Occipital lobe (tissue), 2 donors: ENCODE measurements around the gene MAPK14. TPM values are rescaled to one million over a fixed set of nuclear protein-coding genes. Genes with fewer than 3 reads are reported as not detected.
"Not testable (repeated sequence)": the region's sequence is repeated elsewhere in the genome, so short reads cannot be mapped to it uniquely, and the experiment has no call there.

Experiments used
- DNase-seq: peaks from one replicate; lab custom pipeline; 2025; lab: John Stamatoyannopoulos, UW
- total RNA-seq: library from RNA; depleted of rRNA; stranded (reverse); fragments of >200 nt; gene quantifications from one replicate; pipeline ENCODE4 v1.2.3, GENCODE V29; 2014

Gene MAPK14
- total RNA-seq, 1 donor from 2014 or later, result 56.1 TPM

DNA sequence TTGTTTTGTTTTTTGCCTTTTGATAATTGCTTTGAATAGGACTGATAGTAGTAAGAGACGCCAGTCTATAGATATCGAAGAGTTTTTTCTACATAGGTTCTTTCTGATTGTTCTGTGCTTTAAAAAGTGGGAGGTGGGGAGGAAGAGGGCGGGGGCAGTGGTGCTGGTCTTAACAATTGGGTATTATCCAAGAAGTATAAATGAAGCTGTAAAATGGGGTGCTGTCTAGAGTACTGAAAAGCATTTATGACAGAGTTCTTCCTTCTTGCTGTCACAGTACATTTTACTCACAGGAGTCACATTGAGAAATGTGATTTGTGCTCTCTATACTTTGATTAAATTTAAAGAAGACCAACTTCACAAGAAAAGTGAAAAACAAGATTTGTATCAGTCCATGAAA, 41.0 kb downstream of the MAPK14 start:
- DNase-seq, result no peak

DNA sequence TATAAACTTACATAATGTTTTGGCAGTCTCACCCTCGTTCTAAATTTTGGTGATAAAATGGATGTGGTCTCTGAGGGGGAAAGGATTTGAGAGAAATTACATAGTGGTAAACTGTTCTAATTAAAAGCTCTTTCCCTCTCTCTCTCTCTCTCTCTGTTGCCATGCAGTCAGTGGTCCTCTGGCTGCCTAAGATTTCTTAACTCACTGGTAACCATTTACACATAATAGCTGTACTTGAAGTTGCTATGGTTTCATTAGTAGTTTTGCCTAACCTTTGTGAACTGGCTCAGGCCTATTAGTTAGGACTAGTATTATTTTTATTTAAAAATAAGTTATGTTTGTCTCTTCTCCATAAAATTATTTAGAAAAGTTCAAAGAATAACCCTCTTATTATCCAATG, 42.0 kb downstream of the MAPK14 start:
- no peak for DNase-seq

DNA sequence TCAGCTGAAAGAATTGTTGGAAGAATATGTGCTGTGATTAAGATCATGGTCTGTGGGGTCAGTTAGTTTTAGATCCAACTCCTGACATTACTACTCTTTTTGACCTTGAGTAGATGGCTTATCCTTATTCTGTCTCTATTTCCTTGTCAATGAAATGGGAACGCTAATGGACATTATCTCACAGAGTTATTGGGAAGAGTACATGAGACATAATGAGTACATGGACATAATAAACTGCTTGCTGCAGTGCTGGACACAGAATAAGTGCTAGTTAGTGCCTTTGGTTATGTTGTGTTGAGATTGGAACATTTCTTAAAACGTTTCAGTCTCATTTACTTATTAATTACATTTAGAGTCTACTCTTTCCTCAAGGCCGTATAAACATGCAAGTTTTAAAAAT, 42.6 kb downstream of the MAPK14 start:
- no peak for DNase-seq

DNA sequence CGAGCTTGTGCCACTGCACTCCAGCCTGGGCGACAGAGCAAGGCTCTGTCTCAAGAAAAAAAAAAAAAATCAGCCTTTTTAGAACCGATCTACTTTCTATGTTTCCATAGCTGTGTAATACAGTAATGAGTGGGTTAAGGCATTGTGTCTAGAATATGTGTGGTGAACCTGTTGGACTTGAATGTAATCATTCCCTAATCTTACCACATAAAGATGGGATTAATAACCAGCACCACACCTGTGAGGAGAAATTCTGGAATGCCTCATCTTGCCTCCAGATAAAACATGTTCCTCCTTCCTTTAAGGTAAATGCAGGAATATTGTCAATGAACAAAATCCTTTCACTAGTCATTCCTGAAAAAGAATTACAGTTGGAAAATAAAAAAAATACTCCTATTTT, 43.7 kb downstream of the MAPK14 start:
- no peak for DNase-seq

DNA sequence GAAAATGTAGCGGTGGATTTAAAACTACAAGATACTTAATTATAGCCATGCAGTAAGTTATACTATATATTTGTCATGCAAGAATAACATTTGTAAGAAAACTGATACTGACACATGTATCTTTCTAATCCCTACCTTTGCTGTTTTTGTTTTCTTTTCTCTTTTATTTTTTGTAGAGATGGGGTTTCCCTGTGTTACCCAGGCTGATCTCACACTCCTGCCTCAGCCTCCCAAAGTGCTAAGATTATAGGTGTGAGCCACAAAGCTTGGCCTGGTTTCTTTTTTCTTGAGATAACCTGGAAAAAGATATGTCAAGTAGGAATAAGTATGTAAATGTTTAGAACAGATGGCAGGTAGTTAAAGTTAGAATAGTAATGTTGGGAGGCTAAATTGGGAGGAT, 44.1 kb downstream of the MAPK14 start:
- DNase-seq, result no peak

DNA sequence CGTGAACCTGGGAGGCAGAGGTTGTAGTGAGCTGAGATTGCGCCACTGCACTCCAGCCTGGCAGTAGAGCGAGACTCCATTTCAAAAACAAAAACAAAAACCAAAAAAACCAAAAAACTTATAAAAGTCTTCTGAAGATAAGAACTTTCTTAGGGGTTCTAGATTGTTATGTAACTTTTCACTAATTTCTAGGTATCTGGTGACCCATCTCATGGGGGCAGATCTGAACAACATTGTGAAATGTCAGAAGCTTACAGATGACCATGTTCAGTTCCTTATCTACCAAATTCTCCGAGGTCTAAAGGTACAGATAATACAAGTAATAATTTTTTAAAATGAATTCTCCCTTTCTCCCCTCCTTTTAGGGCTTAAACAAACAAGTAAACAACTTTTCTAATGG, 45.1 kb downstream of the MAPK14 start:
- DNase-seq, result no peak

DNA sequence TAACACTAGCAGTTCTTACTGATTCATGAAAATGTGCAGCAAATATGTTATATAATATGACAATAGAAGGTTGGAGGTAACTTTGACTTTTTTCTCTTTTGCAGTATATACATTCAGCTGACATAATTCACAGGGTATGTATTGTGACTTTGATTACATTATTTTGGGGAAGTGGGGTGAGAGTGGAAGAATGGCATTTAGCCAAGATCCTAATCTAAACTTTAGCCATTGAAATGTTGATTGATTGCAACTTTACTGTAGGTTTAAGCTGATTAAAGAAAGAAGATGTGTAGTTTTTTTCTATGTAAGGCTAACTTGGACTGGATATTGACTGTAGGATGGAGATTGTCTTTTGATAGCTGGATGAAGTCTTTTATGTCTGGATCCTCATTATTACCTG, 46.0 kb downstream of the MAPK14 start:
- DNase-seq, result no peak

DNA sequence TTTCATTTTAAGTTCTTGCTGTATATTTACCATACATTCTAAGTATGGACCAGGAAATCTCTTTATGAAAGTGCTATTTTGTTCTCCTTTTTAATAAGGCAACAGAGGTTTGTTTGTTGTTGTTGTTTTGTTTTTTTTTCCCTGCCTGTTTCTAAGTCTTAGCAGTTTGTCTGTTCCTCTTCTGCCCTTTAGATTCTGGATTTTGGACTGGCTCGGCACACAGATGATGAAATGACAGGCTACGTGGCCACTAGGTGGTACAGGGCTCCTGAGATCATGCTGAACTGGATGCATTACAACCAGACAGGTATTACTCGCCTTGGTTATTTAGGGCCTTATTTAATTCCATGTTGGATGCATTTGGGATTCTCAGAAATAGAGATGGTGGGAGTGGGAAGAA, 48.0 kb downstream of the MAPK14 start:
- DNase-seq, result no peak

DNA sequence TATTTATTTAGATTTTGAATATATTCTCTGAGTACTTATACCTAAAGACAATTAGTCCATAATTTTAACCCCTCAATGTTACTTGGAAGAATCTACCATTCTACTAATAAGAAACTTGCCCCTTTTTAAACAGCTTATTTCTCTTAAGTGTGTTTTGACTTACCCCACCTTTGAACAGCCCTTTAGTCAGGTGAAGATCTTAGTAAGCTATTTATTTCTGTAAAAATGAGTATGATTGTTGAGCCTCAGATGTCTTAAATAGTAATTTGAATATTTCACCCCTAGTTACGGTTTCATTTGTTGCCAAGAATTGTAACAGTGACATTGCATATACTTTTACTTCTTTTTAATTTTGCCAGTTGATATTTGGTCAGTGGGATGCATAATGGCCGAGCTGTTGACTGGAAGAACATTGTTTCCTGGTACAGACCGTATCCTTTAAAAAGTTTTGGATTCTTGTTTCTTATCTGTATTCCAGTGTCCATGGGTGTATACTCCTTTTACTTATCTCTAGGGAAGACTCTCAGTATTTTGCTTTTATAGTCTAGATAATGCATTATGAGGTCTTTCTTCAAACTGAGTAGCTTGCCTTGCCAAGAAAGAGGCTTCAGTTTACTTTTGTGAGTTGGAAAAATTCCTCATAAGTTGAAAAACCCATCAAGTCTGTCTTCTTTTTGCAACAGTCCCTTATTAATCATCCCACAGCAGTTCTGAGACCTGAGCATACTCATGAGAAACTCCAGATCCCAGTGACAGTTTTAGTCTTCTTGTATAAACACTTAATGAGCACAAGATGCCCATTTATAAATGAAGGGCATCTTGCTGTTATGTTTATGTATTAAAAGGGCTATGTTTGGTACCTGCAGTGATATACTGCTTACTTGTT, 48.8 kb downstream of the MAPK14 start:
- no peak for DNase-seq

DNA sequence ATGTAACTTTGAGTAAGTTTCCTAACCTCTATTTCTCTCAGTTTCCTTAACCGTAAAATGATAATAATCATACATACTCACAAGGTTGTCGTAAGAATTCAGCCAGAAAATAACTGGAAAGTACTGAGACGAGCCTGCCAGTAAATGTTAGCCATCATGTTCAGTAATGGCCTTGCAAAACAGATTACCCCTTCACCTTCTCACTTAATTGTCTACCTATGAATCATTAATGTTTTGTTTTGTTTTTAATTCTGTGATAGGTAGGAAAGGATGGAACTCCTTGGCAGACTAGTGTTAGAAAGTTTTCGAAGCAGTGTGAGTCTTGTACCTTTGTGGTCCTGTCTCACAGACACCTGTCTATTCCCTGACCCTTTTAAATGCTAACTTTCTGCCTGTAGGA, 50.6 kb downstream of the MAPK14 start:
- no peak for DNase-seq

DNA sequence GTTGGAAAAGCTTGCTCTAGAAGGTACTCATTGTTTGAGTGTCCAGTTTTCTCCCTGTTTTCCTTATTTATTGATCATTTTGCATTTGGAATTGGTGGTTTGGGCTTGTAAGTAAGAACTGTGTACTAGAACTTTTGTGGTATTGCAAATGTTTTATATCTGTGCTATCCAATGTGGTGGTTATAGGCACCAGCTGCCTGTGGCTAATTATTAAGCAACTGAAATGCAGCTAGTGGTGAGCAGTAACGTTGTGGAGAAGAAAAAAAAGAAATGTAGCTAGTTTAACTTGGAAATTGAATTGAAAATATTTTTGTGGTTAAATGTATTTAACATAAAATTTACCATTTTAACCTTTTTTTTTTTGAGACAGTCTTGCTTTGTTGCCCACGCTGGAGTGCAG, 52.0 kb downstream of the MAPK14 start:
- no peak for DNase-seq

DNA sequence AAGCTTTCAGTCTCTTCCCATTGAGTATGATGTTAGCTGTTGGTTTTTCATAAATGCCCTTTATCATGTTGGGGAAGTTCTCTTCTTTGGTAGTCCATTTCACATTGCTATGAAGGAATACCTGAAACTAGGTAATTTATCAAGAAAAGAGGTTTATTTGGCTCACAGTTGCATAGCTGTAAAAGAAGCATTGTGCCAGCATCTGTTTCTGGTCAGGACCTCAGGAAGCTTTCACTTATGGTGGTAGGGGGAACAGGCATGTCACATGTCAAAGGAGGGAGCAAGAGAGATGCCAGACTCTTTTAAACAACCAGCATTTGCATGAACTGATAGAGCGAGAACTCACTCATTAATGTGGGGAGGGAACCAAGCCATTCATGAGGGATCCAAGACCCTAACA, 54.7 kb downstream of the MAPK14 start:
- DNase-seq, result no peak

DNA sequence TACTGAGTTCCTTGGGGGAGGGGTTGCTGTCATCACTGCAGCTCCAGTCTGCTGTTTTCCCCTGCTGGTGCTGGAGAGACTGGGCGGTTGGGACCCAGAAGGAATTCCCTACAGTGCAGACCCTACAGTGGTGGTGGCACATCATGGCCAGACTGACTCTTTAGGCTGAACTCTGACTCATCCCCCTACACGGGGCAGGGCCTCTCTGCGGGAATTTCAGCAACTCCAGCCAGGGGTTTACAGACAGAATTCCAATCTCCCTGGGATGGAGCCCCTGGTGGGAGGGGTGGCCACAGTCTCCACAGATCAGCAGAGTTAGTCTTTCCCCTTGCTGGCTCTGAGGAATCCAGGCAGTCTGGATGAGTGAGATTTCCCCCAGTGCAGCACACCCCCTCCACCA, 55.8 kb downstream of the MAPK14 start:
- no peak for DNase-seq

DNA sequence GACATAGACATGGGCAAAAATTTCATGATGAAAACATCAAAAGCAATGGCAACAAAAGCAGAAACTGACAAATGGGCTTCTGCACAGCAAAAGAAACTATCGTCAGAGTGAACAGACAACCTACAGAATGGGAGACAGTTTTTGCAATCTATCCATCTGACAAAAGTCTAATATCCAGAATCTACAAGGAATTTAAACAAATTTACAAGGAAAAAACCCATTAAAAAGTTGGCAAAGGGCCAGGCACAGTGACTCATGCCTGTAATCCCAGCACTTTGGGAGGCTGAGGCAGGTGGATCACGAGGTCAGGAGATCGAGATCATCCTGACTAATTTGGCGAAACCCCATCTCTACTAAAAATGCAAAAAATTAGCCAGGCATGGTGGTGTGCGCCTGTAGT, 60.6 kb downstream of the MAPK14 start:
- not testable (repeated sequence) for DNase-seq

DNA sequence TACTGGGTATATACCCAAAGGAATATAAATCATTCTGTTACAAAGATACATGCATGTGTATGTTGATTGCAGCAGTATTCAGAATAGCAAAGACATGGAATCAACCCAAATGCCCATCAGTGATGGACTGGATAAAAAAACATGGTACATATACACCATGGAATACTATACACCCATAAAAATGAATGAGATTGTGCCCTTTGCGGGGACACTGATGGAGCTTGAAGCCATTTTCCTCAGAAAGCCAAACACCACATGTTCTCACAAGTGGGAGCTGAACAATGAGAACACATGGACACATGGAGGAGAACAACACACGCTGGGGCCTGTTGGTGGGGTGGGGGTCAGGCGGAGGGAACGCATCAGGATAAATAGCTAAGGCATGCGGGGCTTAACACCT, 61.4 kb downstream of the MAPK14 start:
- no peak for DNase-seq

DNA sequence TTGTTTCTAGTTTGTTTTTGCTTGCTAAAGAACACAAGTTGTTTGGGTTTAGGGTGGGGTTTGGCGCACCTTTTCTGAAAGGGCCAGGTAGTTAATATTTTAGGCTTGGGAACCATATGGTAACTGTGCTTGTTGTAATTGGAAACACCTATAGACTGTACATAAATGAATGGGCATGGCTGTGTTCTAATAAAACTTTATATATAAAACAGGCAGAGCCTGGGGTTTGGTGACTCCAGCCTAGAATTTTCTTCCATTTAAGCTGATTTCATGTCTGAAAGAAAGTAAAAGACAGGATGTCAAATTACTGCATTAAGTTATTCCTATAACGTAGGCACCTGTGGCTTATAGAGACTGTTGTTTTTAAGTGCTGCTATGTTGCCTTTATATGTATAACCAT, 66.6 kb downstream of the MAPK14 start:
- no peak for DNase-seq

DNA sequence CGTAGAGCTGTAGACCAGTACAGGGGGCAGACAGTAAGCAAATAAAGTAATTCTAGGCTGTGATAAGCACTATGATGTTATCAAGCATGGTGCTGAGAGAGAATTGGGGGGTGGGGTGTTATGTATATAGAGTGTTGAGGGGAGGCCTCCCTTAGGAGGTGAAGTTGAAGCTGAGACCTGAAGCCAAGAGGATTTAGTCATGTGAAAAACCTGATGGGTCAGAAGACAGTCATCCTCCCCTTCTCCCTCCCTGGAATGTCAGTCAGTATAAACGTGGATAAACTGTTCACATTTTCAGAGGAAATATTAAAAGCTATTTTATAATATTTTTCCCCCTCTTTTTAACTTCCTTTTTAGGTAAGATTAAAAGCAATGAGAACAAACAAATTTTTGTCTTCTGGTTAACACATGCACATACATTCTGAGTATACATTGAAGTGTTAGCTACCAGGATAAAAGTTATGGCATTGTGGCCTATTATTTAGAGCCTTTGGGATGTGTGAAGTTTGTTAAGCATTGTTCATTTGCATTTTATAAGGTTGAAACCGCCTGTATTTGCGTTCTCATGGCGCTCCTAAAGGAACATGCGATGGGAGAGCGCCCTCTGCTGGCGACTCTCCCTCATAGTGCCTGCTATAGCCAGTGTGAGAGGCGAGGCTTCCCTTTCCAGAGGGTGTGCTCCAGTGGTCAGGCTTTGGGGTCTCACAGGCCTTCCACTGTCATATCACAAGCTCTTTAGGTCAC, 67.3 kb downstream of the MAPK14 start:
- DNase-seq, result peak; percentile 68

DNA sequence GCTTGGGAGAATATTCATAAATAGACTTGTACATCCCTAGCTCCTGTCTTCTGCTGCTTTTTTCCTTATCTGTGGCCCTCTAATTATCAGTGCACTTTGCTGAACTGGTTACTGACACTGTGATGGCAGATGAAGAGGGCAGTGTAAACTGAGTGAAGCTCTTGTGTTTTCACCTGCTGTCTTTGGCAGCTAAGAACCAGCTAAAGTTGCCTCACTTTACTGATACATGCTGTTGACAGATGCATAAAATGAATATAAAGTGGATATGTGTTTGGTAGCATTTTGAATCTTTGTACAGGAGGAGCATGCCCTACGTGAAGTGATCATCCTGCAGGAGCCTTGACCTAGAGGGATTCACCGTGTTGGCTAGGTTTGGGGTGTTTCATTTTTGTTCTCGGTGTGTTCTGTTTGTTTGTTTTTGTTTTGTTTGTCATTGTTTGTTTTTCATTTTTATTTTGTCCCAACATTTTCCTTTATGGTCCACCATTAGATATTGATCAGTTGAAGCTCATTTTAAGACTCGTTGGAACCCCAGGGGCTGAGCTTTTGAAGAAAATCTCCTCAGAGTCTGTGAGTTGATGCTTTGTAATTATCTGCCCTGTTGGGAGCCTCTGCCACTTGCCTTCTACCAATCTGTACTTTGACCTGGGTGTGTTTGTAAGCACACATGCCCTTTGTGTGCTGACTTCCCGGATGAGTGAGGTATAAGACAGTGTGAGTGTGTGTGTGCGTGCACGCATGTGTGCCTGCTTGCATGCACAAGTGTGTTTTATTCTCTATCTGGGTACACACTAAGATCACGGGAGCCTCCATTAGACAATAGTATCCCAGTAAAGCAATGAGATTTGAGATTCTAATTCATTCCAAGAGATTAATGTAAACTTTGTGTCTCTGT, 68.1 kb downstream of the MAPK14 start:
- no peak for DNase-seq

DNA sequence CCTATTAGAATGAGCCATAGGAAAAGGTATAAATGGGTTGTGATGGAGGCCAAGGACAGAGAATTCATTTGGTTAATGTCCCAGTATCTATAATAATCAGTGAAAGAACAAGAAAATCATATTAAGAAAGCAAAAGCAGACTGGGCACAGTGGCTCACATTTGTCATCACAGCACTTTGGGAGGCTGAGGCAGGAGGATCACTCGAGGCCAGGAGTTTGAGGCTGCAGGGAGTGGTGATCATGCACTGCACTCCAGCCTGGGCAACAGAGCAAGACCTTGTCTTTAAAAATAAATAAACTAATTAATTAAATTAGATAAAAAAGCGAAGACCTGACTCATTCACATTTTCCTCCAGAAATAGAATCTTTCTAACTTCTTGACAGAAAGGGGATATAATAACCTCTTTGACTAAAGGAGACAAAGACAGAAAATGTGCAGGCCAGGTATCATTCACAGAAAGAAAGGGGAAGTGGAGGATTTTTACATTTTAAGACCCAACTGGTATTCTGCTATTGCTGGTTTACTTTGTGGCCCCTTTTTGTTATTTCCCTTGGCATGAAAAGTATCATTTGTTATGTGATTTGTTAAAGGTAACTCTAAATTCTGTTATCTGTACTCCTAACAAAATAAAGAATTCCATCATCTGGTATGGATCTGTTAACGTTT, 70.8 kb downstream of the MAPK14 start:
- no peak for DNase-seq

DNA sequence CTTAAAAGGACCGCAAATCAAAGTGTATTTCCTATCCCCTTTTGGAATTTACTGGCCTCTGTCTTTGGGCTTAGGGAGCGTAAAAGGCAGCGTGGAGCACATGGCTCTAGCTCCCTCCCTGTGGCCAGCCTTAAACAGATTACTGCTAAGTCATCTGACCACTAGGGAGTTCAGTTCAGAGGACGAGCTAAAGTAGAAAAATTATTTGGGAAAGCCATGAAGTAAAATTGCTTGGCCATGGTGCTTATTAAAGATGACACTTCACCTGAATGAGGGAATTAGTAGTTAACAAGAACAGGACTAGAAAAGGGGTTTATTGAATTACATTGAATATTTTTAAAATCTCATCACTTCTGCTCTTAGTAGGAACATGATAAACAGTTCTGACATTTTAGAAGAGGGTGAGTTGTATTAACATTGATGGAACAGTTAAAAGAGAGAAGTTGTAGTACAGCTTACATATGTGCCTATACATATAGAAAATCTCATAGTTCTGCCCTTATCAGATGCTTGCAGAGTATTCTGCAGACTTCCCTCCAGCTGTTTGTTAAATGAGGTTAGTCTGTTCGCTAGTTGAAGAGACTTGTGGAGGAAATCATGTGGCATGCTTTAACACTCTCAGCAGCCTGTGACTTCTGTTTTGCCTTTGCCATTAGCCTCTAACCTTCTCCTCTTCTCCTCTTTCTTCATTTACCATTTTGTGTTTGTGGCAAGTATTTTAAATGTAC, 71.5 kb downstream of the MAPK14 start:
- DNase-seq, result no peak
